ENCODE data around the gene IFNL4. TPM values are rescaled to one million over a fixed set of nuclear protein-coding genes. Genes with fewer than 3 reads are reported as not detected.
A peak's percentile ranks its signal among the peaks of the same experiment; 100 is the strongest.
"Not testable (repeated sequence)": the region's sequence is repeated elsewhere in the genome, so short reads cannot be mapped to it uniquely, and the experiment has no call there.

Gene IFNL4
- total RNA-seq, 1 experiment from 2014 or later: not detected

DNA sequence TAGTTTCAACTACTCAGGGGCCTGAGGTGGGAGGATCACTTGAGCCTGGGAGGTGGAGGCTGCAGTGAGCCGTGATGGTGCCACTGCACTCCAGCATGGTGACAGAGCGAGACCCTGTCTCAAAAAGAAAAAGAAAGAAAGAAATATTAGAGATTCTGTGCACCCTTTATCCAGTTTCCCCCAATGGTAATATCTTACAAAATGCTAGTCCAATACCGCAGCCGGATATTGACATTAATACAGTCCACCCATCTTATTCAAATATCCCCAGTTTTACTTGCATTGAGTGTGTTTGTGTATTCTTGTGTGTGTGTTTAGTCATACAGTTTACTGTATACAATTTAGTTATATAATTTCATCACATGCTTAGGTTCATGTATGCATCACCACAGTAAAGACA, 8.6 kb upstream of the IFNL4 start:
- no peak for DNase-seq (ENCODE audit: low spot score)

DNA sequence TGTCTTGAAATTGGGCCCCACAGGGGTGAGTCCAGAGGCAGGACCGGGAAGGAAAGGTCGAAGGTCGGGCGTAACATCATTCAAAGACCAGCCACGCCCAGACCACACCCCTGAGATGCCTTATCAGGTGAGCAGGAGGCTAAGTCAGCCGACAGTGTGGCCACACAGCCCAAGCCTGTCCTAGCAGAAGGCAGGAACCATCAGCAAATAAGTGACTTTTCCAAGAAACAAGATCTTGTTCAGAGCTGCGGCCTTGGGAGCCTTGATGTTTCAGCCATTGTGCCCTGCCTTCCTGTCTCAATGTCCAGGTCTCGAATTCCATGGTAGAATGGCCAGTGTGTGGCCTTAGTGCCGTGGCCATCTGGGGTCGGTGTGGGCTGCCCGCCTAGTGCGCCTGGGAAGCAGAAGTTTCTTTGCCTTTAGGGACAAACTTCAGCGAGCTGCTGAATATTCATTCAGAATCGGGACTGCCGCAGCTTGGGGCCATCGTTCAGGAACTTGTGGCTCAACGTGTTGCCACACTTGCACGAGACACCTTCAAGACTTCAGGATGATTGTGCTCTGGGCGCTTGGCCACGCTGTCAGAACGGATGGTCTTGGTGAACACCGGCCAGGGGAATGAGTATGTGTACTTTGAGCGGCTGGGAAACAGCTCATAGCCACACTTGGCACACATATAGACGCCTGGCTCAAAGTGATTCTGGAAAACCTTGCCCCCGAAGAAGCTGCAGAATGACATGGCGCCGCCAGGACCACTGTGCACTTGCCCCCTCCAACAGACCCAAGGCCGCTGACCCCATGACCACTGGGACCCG, 6.1 kb upstream of the IFNL4 start:
- DNase-seq (ENCODE audit: low spot score): no peak

DNA sequence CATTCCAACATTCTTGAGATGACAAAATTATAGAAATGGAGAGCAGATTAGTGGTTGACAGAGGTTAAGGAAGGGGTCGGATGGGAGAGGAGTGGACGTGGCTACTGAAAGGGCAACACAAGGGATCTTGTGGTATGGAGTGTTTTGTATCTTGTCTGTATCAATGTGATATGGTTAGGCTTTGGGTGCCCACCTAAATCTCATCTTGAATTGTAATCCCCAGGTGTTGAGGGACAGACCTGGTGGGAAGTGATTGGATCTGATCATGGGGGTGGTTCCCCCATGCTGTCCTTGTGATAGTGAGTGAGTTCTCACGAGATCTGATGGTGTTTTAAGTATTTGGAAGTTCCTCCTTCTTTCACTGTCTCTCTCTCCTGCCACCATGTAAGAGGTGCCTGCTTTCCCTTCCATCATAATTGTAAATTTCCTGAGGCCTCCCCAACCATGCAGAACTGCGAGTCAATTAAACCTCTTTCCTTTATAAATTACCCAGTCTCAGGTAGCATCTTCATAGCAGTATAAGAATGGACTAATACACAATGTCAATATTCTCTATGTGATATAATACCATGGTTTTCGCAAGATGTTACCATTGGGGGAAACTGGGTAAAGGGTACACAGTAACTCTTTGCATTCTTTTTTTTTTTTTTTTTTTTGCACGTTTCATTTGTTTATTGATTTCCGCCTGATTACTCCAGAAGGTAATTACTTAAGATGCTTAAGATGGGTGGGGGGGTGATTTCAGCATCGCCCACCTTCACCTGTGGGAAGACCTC, 4.9 kb upstream of the IFNL4 start:
- DNase-seq (ENCODE audit: low spot score): no peak

DNA sequence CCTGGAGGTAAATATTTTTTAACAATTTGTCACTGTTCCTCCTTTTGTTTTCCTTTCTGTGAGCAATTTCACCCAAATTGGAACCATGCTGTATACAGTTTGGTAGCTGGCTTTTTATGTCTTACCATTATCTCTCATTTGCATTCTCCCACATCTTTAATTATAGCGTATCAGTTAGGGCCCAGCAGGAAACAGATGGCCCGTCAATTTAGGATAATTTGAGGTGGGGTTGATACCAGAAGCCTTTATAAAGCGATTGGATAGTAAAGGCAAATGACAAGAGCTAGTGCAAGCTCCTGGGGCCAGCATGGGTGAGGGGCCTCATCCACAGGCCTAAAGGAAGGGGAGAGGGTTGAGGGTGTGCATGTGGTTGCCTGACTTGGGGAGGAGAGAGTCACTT, 3.8 kb upstream of the IFNL4 start:
- DNase-seq (ENCODE audit: low spot score): no peak

DNA sequence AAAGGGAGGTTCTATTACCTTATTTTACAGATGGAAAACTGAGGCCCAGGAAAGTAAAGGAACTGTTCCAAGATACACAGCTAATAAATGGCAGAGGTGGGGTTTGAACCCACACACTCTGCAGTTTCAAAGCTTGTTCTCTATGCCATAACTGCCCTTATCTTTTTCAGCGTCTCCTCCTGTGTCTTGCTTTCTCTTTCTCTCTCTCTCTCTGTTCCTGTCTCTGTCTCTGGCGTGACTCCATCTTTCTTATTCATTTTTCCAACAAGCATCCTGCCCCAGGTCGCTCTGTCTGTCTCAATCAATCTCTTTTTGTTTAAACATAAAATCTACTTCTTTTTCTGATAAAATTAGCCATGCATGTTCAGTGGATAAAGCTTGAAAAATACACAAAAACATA, 3.2 kb upstream of the IFNL4 start:
- DNase-seq (ENCODE audit: low spot score): no peak

DNA sequence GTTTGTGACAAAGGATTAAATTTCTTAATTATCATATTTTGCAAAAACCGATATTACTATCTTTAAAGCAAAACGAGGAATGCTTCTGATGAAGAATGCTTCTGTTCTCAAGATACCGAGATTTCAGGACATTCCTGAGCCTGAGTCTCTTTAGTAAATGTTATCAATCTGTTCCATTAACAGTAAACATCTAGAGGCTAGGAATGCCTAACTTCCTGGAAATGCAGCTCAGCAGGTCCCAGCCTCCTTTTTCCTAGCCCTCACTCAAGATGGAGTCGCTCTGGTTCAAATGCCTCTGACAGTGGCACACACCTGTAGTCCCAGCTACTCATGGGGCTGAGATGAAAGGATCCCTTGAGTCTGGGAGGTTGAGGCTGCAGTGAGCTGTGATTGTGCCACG, 2.4 kb upstream of the IFNL4 start:
- DNase-seq (ENCODE audit: low spot score): no peak

DNA sequence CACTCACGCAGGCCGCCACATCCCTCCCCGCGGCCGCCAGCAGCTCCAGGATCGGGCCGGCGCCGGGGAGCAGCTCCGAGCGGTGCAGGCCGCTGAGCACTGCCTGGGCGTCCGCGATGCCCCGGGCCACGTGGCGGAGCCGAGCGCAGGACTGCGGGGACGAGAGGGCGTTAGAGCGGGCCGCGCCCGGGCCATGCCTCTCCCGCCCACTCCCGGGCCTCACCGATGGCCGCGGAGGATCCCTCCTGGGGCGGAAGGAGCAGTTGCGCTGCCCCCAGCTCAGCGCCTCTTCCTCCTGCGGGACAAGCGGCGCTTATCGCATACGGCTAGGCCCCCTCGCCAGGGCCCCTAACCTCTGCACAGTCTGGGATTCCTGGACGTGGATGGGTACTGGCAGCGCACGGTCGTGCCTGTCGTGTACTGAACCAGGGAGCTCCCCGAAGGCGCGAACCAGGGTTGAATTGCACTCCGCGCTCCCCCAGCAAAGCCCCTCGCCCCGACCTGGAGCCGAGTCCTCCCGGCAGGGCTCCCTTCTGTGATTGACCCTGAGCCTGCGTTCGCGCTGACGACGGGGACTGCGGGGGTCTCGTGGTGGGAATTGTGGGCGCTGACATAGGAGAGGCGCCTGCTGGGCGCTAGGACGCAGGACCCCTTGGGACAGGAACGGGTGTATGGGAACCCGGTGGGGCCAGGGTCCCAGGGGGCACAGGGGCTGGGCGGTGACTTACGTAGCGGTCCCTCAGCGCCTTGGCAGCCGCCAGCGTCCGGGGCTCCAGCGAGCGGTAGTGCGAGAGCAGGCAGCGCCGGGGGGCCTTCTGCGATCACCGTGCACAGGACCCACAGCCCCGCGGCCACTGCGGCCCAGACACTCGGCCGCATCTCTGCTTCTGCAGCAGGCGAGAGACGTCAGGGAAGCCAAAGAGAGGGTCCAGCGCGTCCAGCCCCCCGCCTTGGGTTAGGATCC, 673 bp downstream of the IFNL4 start:
- DNase-seq (ENCODE audit: low spot score): no peak

DNA sequence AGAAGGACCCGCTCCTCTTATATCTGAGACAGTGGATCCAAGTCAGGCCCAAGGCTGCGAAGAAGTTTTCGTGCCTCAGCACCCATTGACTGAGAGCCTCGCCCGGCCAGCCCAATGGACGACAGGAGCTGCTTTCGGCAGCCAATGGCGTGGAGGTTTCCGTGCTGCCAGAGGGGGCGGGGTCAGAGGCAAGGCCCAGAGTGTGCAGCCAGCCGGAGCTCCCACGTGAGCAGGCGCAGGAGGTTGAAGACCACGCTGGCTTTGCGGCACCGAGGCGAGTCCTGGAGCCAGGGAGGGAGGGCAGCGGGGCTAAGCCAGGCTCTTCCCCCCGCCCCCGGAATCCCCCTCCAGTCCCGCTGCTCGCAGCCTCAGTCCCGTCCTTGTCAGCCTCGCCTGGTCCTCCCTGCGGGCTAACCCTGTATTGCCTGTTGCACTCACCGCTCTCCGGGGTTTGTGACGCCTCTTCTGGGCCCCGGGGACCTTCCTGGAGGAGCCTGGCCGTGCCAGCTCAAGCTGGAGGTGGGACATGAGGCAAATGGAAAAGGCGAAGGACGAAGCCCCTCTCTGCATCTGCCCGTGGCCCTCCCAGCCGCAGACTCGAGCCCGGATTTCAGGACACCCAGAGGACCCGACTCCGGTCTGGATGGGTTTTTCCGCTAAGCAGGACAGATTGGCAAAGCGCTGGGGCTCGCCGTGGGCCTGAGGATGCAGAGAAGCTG, 1.5 kb downstream of the IFNL4 start:
- DNase-seq (ENCODE audit: low spot score): no peak

DNA sequence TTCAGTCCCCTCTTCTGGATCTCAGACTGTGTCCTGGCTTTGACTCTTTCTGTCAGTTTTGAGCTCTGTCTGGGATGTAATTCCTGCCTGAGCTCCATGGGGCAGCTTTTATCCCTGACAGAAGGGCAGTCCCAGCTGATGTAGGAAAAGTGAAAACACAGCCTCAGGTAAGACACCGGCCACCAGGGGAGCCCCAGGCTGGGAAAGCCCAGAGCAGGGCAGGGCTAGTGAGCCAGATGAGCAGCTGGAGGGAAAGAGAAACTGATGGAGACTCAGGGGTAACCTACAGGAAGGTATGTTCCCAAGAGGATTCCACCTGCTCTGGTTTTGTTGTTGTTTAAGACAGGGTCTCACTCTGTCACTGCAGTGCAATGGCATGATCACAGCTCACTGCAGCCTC, 3.5 kb downstream of the IFNL4 start:
- not testable (repeated sequence) for DNase-seq (ENCODE audit: low spot score)

DNA sequence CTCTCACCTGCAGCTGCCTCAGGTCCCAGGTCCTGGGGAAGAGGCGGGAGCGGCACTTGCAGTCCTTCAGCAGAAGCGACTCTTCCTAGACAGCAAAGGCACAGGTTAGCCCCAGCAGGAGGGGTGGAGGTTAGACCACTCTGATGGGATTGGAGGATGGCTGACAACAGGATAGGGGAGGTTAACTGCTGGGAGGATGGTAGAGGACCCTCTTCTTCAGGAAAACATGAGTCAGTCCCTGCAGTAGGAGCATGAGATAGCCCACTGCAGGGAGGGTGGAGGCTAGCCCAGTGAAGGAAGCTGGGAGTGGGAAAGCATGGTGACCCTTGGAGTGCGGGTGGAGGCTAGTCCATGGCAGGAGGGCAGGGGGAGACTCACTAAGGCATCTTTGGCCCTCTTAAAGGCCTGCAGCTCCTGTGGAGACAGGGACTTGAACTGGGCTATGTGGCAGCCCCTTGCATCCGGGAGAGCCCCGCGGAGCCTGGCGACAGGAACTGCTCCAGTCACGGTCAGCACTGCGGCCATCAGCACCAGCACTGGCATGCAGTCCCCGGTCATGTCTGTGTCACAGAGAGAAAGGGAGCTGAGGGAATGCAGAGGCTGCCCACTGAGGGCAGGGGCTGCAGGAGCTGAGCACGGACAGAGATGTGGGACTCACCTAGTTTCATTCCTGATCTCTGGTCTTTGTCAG, 4.1 kb downstream of the IFNL4 start, which contains the start of gene IFNL3:
Gene IFNL3, minus strand, starts transcription at position 597 of the 691 bp plus-strand sequence. Its CDS starts 39 bp downstream, at position 558.
- DNase-seq (ENCODE audit: low spot score): not testable (repeated sequence)

DNA sequence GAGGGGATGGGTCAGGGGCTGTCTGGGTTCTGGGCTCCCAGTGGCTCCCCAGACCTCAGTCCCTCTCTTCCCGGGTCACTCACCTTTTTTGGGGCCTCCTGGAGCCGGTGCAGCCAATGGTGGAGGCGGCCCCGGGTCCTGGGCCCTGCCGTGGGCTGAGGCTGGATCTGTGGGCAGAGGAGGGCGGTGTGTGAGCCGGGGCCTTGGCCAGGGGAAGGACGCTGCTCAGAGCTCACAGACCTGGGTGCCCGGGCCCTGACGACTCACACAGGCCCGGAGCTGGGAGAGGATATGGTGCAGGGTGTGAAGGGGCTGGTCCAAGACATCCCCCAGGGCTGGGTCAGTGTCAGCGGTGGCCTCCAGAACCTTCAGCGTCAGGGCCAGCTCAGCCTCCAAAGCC, 4.9 kb downstream of the IFNL4 start:
- not testable (repeated sequence) for DNase-seq (ENCODE audit: low spot score)

DNA sequence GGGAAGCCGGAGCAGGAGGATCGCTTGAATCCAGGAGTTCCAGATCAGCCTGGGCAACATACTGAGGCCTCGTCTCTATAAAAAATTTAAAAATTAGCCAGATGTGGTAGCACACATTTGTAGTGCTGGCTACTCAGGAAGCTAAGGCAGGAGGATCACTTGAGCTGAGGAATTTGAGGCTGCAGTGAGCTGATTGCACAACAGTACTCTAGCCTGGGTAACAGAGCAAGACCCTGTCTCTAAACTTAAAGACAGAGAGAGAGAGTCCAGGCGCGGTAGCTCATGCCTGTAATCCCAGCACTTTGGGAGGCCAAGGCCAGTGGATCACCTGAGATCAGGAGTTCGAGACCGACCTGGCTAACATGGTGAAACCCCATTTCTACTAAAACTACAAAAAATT, 8.2 kb downstream of the IFNL4 start:
- DNase-seq (ENCODE audit: low spot score): no peak

DNA sequence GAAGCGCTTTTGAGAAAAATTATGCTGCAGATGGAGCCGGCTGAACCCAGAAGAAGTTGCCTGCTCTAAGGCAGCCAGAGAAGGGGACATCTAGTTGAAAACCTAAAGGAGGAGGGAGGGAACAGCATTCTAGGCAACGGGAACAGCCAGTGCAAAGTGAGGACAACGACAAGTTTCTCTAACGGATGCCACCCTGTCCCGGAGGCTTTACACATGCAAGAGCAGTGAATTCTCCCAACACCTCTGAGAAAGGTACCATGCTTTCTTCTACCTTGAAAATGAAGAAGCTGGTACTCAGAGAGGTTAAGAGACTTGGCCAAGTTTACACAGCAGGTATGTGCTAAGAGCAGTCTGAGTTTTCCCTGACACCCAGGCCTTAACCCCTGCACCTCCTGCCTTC, 9.7 kb downstream of the IFNL4 start:
- DNase-seq (ENCODE audit: low spot score): no peak

DNA sequence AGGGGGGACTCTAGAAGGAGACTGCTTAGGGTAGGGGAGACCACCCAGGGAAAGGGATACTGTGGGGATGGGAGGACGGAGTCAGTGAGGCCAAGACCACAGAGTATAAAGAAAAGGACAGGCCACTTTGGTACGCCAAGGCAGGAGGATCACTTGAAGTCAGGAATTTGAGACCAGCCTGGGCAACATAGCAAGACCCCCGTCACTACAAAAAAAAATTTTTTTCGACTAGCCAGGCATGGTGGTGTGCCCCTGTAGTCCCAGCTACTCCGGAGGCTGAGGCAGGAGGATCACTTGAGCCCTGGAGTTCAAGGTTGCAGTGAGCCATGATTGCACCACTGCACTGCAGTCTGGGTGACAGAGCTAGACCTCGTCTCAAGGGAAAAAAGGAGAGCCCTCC, 10.4 kb downstream of the IFNL4 start:
- DNase-seq (ENCODE audit: low spot score): no peak

DNA sequence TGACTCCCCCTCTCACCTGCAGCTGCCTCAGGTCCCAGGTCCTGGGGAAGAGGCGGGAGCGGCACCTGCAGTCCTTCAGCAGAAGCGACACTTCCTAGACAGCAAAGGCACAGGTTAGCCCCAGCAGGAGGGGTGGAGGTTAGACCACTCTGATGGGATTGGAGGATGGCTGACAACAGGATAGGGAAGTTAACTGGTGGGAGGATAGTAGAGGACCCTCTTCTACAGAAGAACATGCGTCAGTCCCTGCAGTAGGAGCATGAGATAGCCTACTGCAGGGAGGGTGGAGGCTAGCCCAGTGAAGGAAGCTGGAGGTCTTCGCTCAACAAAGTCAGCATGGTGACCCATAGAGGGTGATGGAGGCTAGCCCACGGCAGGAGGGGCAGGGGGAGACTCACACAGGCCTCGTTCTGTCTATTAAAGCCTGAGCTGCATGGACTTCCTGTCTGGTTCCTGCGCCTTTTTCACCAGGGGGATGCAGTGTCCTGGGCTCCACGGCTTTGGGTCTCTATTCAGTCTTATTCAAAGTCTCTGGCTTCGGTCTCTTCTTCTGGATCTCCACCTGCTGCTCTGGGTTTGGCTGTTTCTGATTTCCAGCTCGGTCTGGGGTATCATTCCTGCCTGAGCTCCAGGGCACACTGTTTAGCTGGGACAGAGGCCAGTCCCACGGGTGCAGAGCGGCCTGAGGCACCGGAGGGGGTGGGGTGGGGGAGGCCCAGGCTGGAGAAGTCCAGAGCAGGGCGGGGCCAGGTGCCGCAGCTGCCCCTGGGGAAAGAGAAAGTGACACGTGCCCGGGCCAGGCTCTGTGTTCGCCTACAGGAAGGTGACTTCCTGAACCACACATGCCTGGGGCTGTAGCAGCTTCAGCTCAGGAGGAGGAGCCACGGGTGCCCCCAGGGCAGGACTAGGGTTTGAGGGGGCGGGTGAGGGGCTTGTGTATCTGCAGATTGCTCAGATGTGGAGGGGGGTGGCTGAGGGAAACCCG, 11.2 kb downstream of the IFNL4 start:
- DNase-seq (ENCODE audit: low spot score): peak; percentile 74

DNA sequence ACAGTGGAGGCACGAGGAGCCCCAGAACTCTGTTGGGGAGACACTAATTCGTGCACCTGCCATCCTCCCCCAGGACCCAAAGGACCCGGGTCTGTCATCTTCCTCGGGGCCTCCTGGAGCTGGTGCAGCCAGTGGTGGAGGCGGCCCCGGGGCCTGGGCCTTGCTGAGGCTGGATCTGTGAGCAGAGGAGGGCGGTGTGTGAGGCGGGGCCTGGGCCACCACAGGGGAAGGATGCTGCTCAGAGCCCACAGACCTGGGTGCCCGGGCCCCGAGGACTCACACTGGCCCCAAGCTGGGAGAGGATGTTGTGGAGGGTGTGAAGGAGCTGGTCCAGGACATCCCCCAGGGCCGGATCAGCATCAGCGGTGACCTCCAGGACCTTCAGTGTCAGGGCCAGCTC, 12.1 kb downstream of the IFNL4 start:
- no peak for DNase-seq (ENCODE audit: low spot score)

DNA sequence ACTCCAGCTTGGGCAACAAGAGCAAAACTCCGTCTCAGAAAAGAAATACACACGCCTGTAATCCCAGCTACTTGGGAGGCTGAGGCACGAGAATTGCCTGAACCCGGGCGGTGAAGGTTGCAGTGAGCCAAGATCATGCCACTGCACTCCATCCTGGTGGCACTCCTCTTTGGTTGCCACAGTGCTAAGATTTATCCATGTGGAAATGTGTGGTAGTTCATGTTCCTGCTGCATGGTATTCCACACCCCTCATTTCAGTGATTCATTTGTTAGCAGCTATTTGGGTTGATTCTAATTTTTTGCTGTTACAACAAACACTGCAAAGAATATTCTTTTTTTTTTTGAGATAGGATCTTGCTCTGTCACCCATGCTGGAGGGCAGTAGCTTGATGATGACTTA, 15.9 kb downstream of the IFNL4 start:
- DNase-seq (ENCODE audit: low spot score): no peak

DNA sequence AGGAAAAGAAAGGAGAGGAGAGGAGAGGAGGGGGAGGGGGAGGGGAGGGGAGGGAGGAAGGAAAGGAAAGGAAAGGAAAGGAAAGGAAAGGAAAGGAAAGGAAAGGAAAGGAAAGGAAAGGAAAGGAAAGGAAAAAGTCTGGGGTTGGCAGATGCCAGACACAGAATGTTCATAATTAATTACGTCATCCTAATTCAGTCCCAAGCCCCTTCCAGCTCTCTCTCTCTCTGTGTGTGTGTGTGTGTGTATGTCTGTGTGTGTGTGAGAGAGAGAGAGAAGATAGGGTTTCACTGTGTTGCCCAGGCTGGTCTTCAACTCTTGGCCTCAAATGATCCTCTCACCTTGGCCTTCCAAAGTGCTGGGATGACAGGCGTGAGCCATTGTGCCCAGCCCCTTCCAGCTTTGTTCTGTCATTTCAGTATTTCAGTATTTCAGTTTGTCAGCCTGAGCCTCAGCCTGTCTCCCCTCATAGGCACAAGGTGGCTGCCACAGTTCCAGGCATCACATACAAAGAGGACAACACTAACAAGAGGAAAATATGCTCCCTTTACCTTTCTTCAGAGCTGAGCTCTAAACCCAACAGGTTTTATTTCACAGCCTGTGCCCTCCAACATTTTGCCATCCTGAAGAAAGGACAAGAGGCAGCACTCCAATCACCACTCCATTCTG, 18.4 kb downstream of the IFNL4 start:
- DNase-seq (ENCODE audit: low spot score): no peak

DNA sequence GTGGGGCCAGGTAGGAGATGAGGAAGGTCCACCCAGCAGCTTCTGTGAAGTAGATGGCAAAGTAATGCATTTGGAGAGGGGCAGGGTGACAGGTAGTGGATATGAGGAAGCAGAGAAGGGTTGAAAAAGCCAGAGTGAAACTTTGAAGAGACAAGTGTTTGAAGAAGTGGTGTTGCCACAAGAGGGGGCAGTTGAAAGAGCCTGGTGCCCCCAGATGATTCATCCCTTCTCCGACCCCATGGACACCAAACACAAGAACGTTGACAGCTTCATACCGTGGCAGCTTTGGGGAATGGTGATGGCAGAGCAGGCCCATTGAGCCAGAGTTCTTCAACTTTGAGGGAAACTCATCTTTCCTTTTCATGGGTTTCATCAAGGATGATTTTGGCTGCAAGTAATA, 23.7 kb downstream of the IFNL4 start:
- DNase-seq (ENCODE audit: low spot score): no peak
